HCT116 (cell line): ENCODE data around the gene SDC1. TPM values are rescaled to one million over a fixed set of nuclear protein-coding genes. Genes with fewer than 3 reads are reported as not detected.

ENCODE experiments used
- ATAC-seq: fragments of 200-7000 bp; cut with Tn5 transposase; 2 replicates; pipeline ENCODE4 v1.9.1; 2020; ENCODE audit warnings: mild to moderate bottlenecking, moderate library complexity
- BruUV-seq: library from RNA; stranded (reverse); fragments of 400-500 nt; replicated peaks from 2 replicates; lab custom pipeline; 2021; lab: Mats Ljungman, UMichigan
- CTCF ChIA-PET: fragments of 300-600 bp; sonication (Branson Sonifier 250); formaldehyde crosslinking; loops from one replicate; lab custom pipeline; 2021; ENCODE audit warnings: antibody characterized with exemption; lab: Charles Lee
- POLR2A ChIA-PET: fragments of 300-600, 350-600 bp; sonication (Branson Sonifier 250); formaldehyde crosslinking; loops from one replicate; lab custom pipeline; 2021; ENCODE audit warnings: antibody characterized with exemption; lab: Charles Lee
- RAD21 ChIA-PET, 2 experiments: fragments of 300-600 bp; sonication (Branson Sonifier 250); formaldehyde crosslinking; loops; one replicate each; lab custom pipeline; 2023; ENCODE audit warnings: low total read pairs in 2 of 2; ENCODE audit not compliant: uncharacterized antibody in 2 of 2, unreplicated experiment in 2 of 2, low non-redundant PET in 1 of 2; lab: Charles Lee
- DNase-seq: peaks from one replicate; pipeline ENCODE4 v3.0.0-alpha.2; 2010; ENCODE audit warnings: low read depth, low spot score
- H2AFZ ChIP-seq: fragments of 200-600 bp; shearing (Covaris generic), sonication (generic); 2 replicates; pipeline ENCODE4 v1.6.1; 2017; ENCODE audit warnings: low read depth, mixed run types, mixed read lengths, antibody characterized with exemption, low read length; ENCODE audit not compliant: poor library complexity, severe bottlenecking
- H3K27ac ChIP-seq: 2 replicates; pipeline ENCODE4 v1.5.1; 2012; ENCODE audit warnings: low read depth, low read length
- H3K27me3 ChIP-seq: fragments of 200-600 bp; sonication (generic); 2 replicates; pipeline ENCODE4 v1.6.1; 2016; ENCODE audit warnings: mixed run types, low read length, mixed read lengths; ENCODE audit not compliant: insufficient read depth
- H3K36me3 ChIP-seq, 2 experiments: fragments of 200-500 bp in 1 of 2; fragments of 200-600 bp in 1 of 2; sonication (Bioruptor generic) in 1 of 2; sonication (generic) in 1 of 2; 2 replicates each; pipeline versions ENCODE4 v1.5.1 to v1.6.1; 2014 to 2016; ENCODE audit warnings: low read length in 2 of 2, inconsistent platforms in 1 of 2, mixed read lengths in 1 of 2, mixed run types in 1 of 2; ENCODE audit not compliant: insufficient read depth in 2 of 2, control insufficient read depth in 1 of 2
- H3K4me1 ChIP-seq, 2 experiments: fragments of 200-600 bp in 1 of 2; sonication (generic) in 1 of 2; 2 replicates each; pipeline versions ENCODE4 v1.5.1 to v1.6.1; 2012 to 2017; ENCODE audit warnings: low read length in 2 of 2, inconsistent platforms in 1 of 2, mild to moderate bottlenecking in 1 of 2, mixed read lengths in 1 of 2, mixed run types in 1 of 2, moderate library complexity in 1 of 2; ENCODE audit not compliant: insufficient read depth in 2 of 2, control insufficient read depth in 1 of 2
- H3K4me2 ChIP-seq: fragments of 200-600 bp; sonication (generic); 2 replicates; pipeline ENCODE4 v1.6.1; 2017; ENCODE audit warnings: mixed run types, low read length, mixed read lengths
- H3K4me3 ChIP-seq, 2 experiments: fragments of 200-600 bp in 1 of 2; sonication (generic) in 1 of 2; replicated peaks in 1 of 2; 2 replicates each; pipeline ENCODE4 v1.5.1; 2011 to 2016; ENCODE audit warnings: low read length in 2 of 2, control low read depth in 1 of 2, low read depth in 1 of 2, mild to moderate bottlenecking in 1 of 2, mixed read lengths in 1 of 2, mixed run types in 1 of 2
- H3K79me2 ChIP-seq: fragments of 200-600 bp; sonication (generic); 2 replicates; pipeline ENCODE4 v1.6.1; 2017; ENCODE audit warnings: mild to moderate bottlenecking, mixed run types, low read length, moderate library complexity, mixed read lengths; ENCODE audit not compliant: insufficient read depth
- H3K9ac ChIP-seq: fragments of 200-600 bp; sonication (generic); 2 replicates; pipeline ENCODE4 v1.6.1; 2016; ENCODE audit warnings: low read length, mixed read lengths
- H3K9me2 ChIP-seq: fragments of 200-600 bp; sonication (generic), shearing (Covaris generic); 2 replicates; pipeline ENCODE4 v1.6.1; 2017; ENCODE audit warnings: mixed run types, mild to moderate bottlenecking, moderate library complexity; ENCODE audit not compliant: insufficient read depth
- H3K9me3 ChIP-seq, 2 experiments: fragments of 200-500 bp in 1 of 2; fragments of 200-600 bp in 1 of 2; sonication (Bioruptor generic) in 1 of 2; sonication (generic) in 1 of 2; 2 replicates each; pipeline ENCODE4 v1.6.1; 2014 to 2017; ENCODE audit warnings: low read length in 2 of 2, mixed read lengths in 2 of 2, inconsistent platforms in 1 of 2, low read depth in 1 of 2, mild to moderate bottlenecking in 1 of 2, mixed run types in 1 of 2, moderate library complexity in 1 of 2; ENCODE audit not compliant: control insufficient read depth in 1 of 2, insufficient read depth in 1 of 2
- H4K20me1 ChIP-seq: fragments of 200-600 bp; sonication (generic), shearing (Covaris generic); 2 replicates; pipeline ENCODE4 v1.6.1; 2017; ENCODE audit warnings: mixed run types, mild to moderate bottlenecking, moderate library complexity; ENCODE audit not compliant: insufficient read depth
- CBX3 ChIP-seq: IDR thresholded peaks from 2 replicates; pipeline ENCODE4 v1.6.1; 2012; ENCODE audit warnings: low read depth
- CEBPB ChIP-seq: IDR thresholded peaks from 2 replicates; pipeline ENCODE4 v1.6.1; 2012; ENCODE audit warnings: low read depth
- EGR1 ChIP-seq: IDR thresholded peaks from 2 replicates; pipeline ENCODE4 v1.6.1; 2012; ENCODE audit warnings: low read depth
- ELF1 ChIP-seq: IDR thresholded peaks from 2 replicates; pipeline ENCODE4 v1.6.1; 2012; ENCODE audit warnings: low read depth, borderline replicate concordance
- EZH2phosphoT487 ChIP-seq: fragments of 200-600 bp; IDR thresholded peaks from 2 replicates; pipeline ENCODE4 v1.6.1; 2018; ENCODE audit warnings: antibody characterized with exemption, borderline replicate concordance
- FOSL1 ChIP-seq: IDR thresholded peaks from 2 replicates; pipeline ENCODE4 v1.6.1; 2012; ENCODE audit warnings: low read depth
- POLR2A ChIP-seq: IDR thresholded peaks from 2 replicates; pipeline ENCODE4 v1.7.0; 2011; ENCODE audit warnings: borderline replicate concordance; ENCODE audit not compliant: insufficient read depth, insufficient read length; ENCODE audit errors: extremely low read depth
- POLR2AphosphoS5 ChIP-seq: IDR thresholded peaks from 2 replicates; pipeline ENCODE4 v1.6.1; 2011; ENCODE audit warnings: mild to moderate bottlenecking, low read depth, low read length, moderate library complexity
- REST ChIP-seq: IDR thresholded peaks from 2 replicates; pipeline ENCODE4 v1.6.1; 2012; ENCODE audit warnings: low read depth
- SIN3A ChIP-seq: IDR thresholded peaks from 2 replicates; pipeline ENCODE4 v1.6.1; 2012; ENCODE audit warnings: low read depth
- SP1 ChIP-seq: IDR thresholded peaks from 2 replicates; pipeline ENCODE4 v1.6.1; 2012; ENCODE audit warnings: low read depth
- YY1 ChIP-seq: IDR thresholded peaks from 2 replicates; pipeline ENCODE4 v1.6.1; 2011; ENCODE audit warnings: low read length, low read depth, moderate library complexity, mild to moderate bottlenecking; ENCODE audit not compliant: insufficient replicate concordance; ENCODE audit errors: extremely low read depth
- ZBTB33 ChIP-seq: IDR thresholded peaks from 2 replicates; pipeline ENCODE4 v1.6.1; 2011; ENCODE audit warnings: mild to moderate bottlenecking, low read length, moderate library complexity; ENCODE audit not compliant: insufficient replicate concordance; ENCODE audit errors: extremely low read depth
- ZFX ChIP-seq: fragments of 450-650 bp; IDR thresholded peaks from 2 replicates; pipeline ENCODE4 v1.6.1; 2017
- intact Hi-C: fragments of 100-400 bp; cut with micrococcal nuclease; formaldehyde crosslinking; loops from 2 replicates; pipeline ENCODE4 v1.10.0; 2022
- total RNA-seq: library from RNA; stranded (reverse); gene quantifications from one replicate; pipeline ENCODE4 v1.2.1, GENCODE V29; 2021; ENCODE audit not compliant: unreplicated experiment
- TF ChIP-seq, protein P1 (sequence below): IDR thresholded peaks from 2 replicates; pipeline ENCODE4 v1.6.1; 2012
- TF ChIP-seq, protein P2 (sequence below), 3 experiments: fragments of 200-600 bp in 1 of 3; sonication (generic) in 1 of 3; IDR thresholded peaks in 2 of 3; conservative IDR thresholded peaks in 1 of 3; 2 replicates each; pipeline ENCODE4 v1.5.1; 2012 to 2017; ENCODE audit warnings: low read depth in 2 of 3, low read length in 2 of 3, antibody characterized with exemption in 1 of 3, borderline replicate concordance in 1 of 3, control low read depth in 1 of 3, mild to moderate bottlenecking in 1 of 3, mixed read lengths in 1 of 3, mixed run types in 1 of 3, moderate library complexity in 1 of 3; ENCODE audit not compliant: insufficient read depth in 1 of 3

Gene SDC1
- total RNA-seq, 1 experiment from 2014 or later = 32.0 TPM

DNA sequence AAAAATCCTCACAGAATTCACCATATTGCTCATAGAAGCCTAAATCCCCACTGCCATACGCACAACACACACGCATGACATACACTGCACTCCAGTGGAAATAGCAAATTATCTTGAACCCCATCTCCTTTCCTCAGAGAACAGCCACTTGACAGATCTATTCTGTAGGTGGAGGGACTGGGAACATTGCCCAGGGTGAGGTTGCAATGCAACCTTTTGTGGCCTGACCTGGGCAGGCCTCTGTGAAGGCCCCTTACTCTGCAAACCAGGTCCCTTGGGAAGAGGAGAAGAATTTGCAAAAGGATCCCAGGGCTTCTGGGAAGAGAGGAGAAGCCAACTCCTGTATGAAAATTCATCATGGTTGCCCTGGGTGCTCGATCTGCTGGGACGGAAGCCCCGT lies 51.9 kb downstream of the SDC1 start (continued):
- TF ChIP-seq REST (no peak), ZFX (no peak), CEBPB (no peak), CBX3 (no peak), POLR2AphosphoS5 (no peak)

GRCh38 chr2:20172273-20173055 lies 52.5 kb downstream of the SDC1 start:
- ChIA-PET CTCF (no interaction called here), RAD21 (no interaction called here), POLR2A (no interaction called here)
- Histone ChIP-seq H3K9me2 (no peaks in the 10 kb centered on the region), H3K9me3 (no peaks in the 10 kb centered on the region), H3K9ac (no peak overlapping the region), H4K20me1 (no peaks in the 10 kb centered on the region), H3K27ac (no peak overlapping the region), H3K79me2 (no peaks in the 10 kb centered on the region), H2AFZ (no peak overlapping the region), H3K27me3 (no peaks in the 10 kb centered on the region), H3K4me3 (no peak overlapping the region), H3K4me2 (no peak overlapping the region), H3K4me1 (no peaks in the 10 kb centered on the region), H3K36me3 (no peaks in the 10 kb centered on the region)
- DNase-seq (no peak), ATAC-seq (no peak)
- intact Hi-C loops = no loop called here
- BruUV-seq = no TSS peak
- TF ChIP-seq CEBPB (no peak), SP1 (no peak), CBX3 (no peak), SIN3A (no peak), FOSL1 (no peak), YY1 (no peak), POLR2A (no peak), EGR1 (no peak), EZH2phosphoT487 (no peak), ELF1 (no peak), ZBTB33 (no peak), ZFX (no peak)
- TF ChIP-seq, protein P1, sequence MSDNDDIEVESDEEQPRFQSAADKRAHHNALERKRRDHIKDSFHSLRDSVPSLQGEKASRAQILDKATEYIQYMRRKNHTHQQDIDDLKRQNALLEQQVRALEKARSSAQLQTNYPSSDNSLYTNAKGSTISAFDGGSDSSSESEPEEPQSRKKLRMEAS = no peak
- TF ChIP-seq, protein P2, sequence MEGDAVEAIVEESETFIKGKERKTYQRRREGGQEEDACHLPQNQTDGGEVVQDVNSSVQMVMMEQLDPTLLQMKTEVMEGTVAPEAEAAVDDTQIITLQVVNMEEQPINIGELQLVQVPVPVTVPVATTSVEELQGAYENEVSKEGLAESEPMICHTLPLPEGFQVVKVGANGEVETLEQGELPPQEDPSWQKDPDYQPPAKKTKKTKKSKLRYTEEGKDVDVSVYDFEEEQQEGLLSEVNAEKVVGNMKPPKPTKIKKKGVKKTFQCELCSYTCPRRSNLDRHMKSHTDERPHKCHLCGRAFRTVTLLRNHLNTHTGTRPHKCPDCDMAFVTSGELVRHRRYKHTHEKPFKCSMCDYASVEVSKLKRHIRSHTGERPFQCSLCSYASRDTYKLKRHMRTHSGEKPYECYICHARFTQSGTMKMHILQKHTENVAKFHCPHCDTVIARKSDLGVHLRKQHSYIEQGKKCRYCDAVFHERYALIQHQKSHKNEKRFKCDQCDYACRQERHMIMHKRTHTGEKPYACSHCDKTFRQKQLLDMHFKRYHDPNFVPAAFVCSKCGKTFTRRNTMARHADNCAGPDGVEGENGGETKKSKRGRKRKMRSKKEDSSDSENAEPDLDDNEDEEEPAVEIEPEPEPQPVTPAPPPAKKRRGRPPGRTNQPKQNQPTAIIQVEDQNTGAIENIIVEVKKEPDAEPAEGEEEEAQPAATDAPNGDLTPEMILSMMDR (IDR thresholded peaks at IDR 0.05 in 2 of 3, conservative IDR thresholded peaks at IDR 0.05 in 1 of 3; ENCODE audit: borderline replicate concordance in 1 of 3, insufficient read depth in 1 of 3, low read depth in 2 of 3, low read length in 2 of 3) = no peak
